Activated CD8-positive, alpha-beta T cell treated with anti-CD3 and anti-CD28 coated beads, Interleukin-2, amount 10 ng/mL, durations not matched to agents 7 days and 5 days (primary cell): ENCODE data around the gene RBBP8NL. TPM values are rescaled to one million over a fixed set of nuclear protein-coding genes. Genes with fewer than 3 reads are reported as not detected.

Experiments used
- ATAC-seq: fragments of 150-1000 bp; cut with Tn5 transposase; one replicate; pipeline ENCODE4 v1.10.0; 2021; ENCODE audit warnings: moderate library complexity
- CTCF ChIA-PET: fragments of 350-600 bp; sonication (Branson Sonifier 250); formaldehyde crosslinking; loops from one replicate; lab custom pipeline; 2021; ENCODE audit warnings: antibody characterized with exemption; lab: Charles Lee
- POLR2A ChIA-PET: fragments of 350-600 bp; sonication (Branson Sonifier 250); formaldehyde crosslinking; loops from one replicate; lab custom pipeline; 2021; ENCODE audit warnings: antibody characterized with exemption; lab: Charles Lee
- DNase-seq: peaks from one replicate; pipeline ENCODE4 v3.0.0-alpha.2; 2020
- H3K27ac Mint-ChIP-seq: one replicate; pipeline ENCODE4 v1.8.0; 2021; ENCODE audit warnings: mild to moderate bottlenecking, mixed read lengths
- H3K27me3 Mint-ChIP-seq: one replicate; pipeline ENCODE4 v1.8.0; 2021; ENCODE audit warnings: low read depth, mixed read lengths
- H3K36me3 Mint-ChIP-seq: one replicate; pipeline ENCODE4 v1.8.0; 2021; ENCODE audit warnings: low read depth, mixed read lengths
- H3K4me1 Mint-ChIP-seq: one replicate; pipeline ENCODE4 v1.8.0; 2021; ENCODE audit warnings: low read depth, mixed read lengths
- H3K4me3 Mint-ChIP-seq: one replicate; pipeline ENCODE4 v1.8.0; 2021; ENCODE audit warnings: mild to moderate bottlenecking, mixed read lengths
- H3K9me3 Mint-ChIP-seq: one replicate; pipeline ENCODE4 v1.8.0; 2022; ENCODE audit warnings: mixed read lengths; ENCODE audit not compliant: insufficient read depth
- total RNA-seq, 2 experiments: library from RNA; stranded (reverse); gene quantifications; one replicate each; pipeline ENCODE4 v1.2.3, GENCODE V29; 2021

RBBP8NL gene
- total RNA-seq, 2 experiments from 2014 or later, result not detected

GRCh38 chr20:62469352-62469751 lies 42.0 kb upstream of the RBBP8NL start:
- POLR2A ChIA-PET, result no interaction called here
- H3K27ac Mint-ChIP-seq, result no peak overlapping the region
- H3K27me3 Mint-ChIP-seq, result peaks cover 13% of the 10 kb centered on the region
- H3K9me3 Mint-ChIP-seq, result no peaks in the 10 kb centered on the region
- H3K4me3 Mint-ChIP-seq, result no peak overlapping the region
- ATAC-seq (no peak), DNase-seq (no peak)
- CTCF ChIA-PET, result no interaction called here
- no peaks in the 10 kb centered on the region for H3K36me3 Mint-ChIP-seq
- no peaks in the 10 kb centered on the region for H3K4me1 Mint-ChIP-seq

GRCh38 chr20:62466806-62467537 lies 39.6 kb upstream of the RBBP8NL start:
- Mint-ChIP-seq H3K9me3 (no peaks in the 10 kb centered on the region), H3K4me1 (no peaks in the 10 kb centered on the region), H3K36me3 (no peaks in the 10 kb centered on the region), H3K4me3 (no peak overlapping the region), H3K27me3 (peaks cover 7% of the 10 kb centered on the region), H3K27ac (no peak overlapping the region)
- ATAC-seq (no peak), DNase-seq (no peak)
- ChIA-PET CTCF (no interaction called here), POLR2A (no interaction called here)

GRCh38 chr20:62466072-62466760 lies 38.9 kb upstream of the RBBP8NL start:
- no peaks in the 10 kb centered on the region for H3K9me3 Mint-ChIP-seq
- H3K27ac Mint-ChIP-seq, result no peak overlapping the region
- H3K4me1 Mint-ChIP-seq, result no peaks in the 10 kb centered on the region
- no peaks in the 10 kb centered on the region for H3K36me3 Mint-ChIP-seq
- ATAC-seq (no peak), DNase-seq (no peak)
- no peak overlapping the region for H3K4me3 Mint-ChIP-seq
- POLR2A ChIA-PET, result no interaction called here
- CTCF ChIA-PET, result no interaction called here
- H3K27me3 Mint-ChIP-seq, result peaks cover 5% of the 10 kb centered on the region

GRCh38 chr20:62464990-62465389 lies 37.7 kb upstream of the RBBP8NL start:
- DNase-seq (no peak), ATAC-seq (no peak)
- no peak overlapping the region for H3K4me3 Mint-ChIP-seq
- POLR2A ChIA-PET, result no interaction called here
- H3K36me3 Mint-ChIP-seq, result no peaks in the 10 kb centered on the region
- no peaks in the 10 kb centered on the region for H3K4me1 Mint-ChIP-seq
- no peaks in the 10 kb centered on the region for H3K9me3 Mint-ChIP-seq
- no peak overlapping the region for H3K27ac Mint-ChIP-seq
- H3K27me3 Mint-ChIP-seq, result peaks cover 2% of the 10 kb centered on the region
- CTCF ChIA-PET, result no interaction called here

- ChIA-PET POLR2A (no interaction called here), CTCF (no interaction called here)
- no peak for ATAC-seq
- Mint-ChIP-seq H3K4me1 (no peaks in the 10 kb centered on the region), H3K4me3 (no peak overlapping the region), H3K9me3 (no peaks in the 10 kb centered on the region), H3K27ac (no peak overlapping the region), H3K36me3 (no peaks in the 10 kb centered on the region), H3K27me3 (no peaks in the 10 kb centered on the region)
- DNase-seq, result no peak
Observed at GRCh38 chr20:62464425-62464770, 37.1 kb upstream of the RBBP8NL start.

GRCh38 chr20:62463651-62464424 lies 36.5 kb upstream of the RBBP8NL start:
- H3K4me3 Mint-ChIP-seq, result no peak overlapping the region
- ChIA-PET CTCF (no interaction called here), POLR2A (no interaction called here)
- no peaks in the 10 kb centered on the region for H3K4me1 Mint-ChIP-seq
- H3K27ac Mint-ChIP-seq, result no peak overlapping the region
- no peaks in the 10 kb centered on the region for H3K36me3 Mint-ChIP-seq
- no peaks in the 10 kb centered on the region for H3K9me3 Mint-ChIP-seq
- no peak for ATAC-seq
- DNase-seq, result no peak
- no peaks in the 10 kb centered on the region for H3K27me3 Mint-ChIP-seq

GRCh38 chr20:62462976-62463592 lies 35.7 kb upstream of the RBBP8NL start:
- Mint-ChIP-seq H3K4me3 (no peak overlapping the region), H3K9me3 (no peaks in the 10 kb centered on the region), H3K27ac (no peak overlapping the region), H3K27me3 (no peaks in the 10 kb centered on the region), H3K4me1 (no peaks in the 10 kb centered on the region), H3K36me3 (no peaks in the 10 kb centered on the region)
- no peak for ATAC-seq
- ChIA-PET CTCF (no interaction called here), POLR2A (no interaction called here)
- no peak for DNase-seq

- DNase-seq (no peak), ATAC-seq (no peak)
- H3K9me3 Mint-ChIP-seq, result no peaks in the 10 kb centered on the region
- no peaks in the 10 kb centered on the region for H3K4me1 Mint-ChIP-seq
- H3K4me3 Mint-ChIP-seq, result no peak overlapping the region
- H3K36me3 Mint-ChIP-seq, result no peaks in the 10 kb centered on the region
- H3K27ac Mint-ChIP-seq, result no peak overlapping the region
- H3K27me3 Mint-ChIP-seq, result no peaks in the 10 kb centered on the region
- CTCF ChIA-PET, result no interaction called here
- POLR2A ChIA-PET, result no interaction called here
Observed at GRCh38 chr20:62461834-62462233, 34.5 kb upstream of the RBBP8NL start.

GRCh38 chr20:62461157-62461556 lies 33.8 kb upstream of the RBBP8NL start:
- ATAC-seq, result no peak
- no peaks in the 10 kb centered on the region for H3K36me3 Mint-ChIP-seq
- no peak overlapping the region for H3K4me3 Mint-ChIP-seq
- no peaks in the 10 kb centered on the region for H3K4me1 Mint-ChIP-seq
- H3K27me3 Mint-ChIP-seq, result peaks cover under 1% of the 10 kb centered on the region
- H3K27ac Mint-ChIP-seq, result no peak overlapping the region
- no peaks in the 10 kb centered on the region for H3K9me3 Mint-ChIP-seq
- ChIA-PET POLR2A (no interaction called here), CTCF (no interaction called here)
- no peak for DNase-seq

- Mint-ChIP-seq H3K4me3 (no peak overlapping the region), H3K27me3 (peaks cover 2% of the 10 kb centered on the region), H3K27ac (no peak overlapping the region), H3K9me3 (no peaks in the 10 kb centered on the region), H3K36me3 (no peaks in the 10 kb centered on the region), H3K4me1 (no peaks in the 10 kb centered on the region)
- ATAC-seq, result no peak
- no peak for DNase-seq
- CTCF ChIA-PET, result no interaction called here
- POLR2A ChIA-PET, result no interaction called here
Observed at GRCh38 chr20:62460678-62461077, 33.3 kb upstream of the RBBP8NL start.

- Mint-ChIP-seq H3K36me3 (no peaks in the 10 kb centered on the region), H3K4me3 (no peak overlapping the region), H3K27ac (no peak overlapping the region), H3K4me1 (no peaks in the 10 kb centered on the region), H3K9me3 (no peaks in the 10 kb centered on the region), H3K27me3 (peaks cover 2% of the 10 kb centered on the region)
- no peak for ATAC-seq
- POLR2A ChIA-PET, result no interaction called here
- no peak for DNase-seq
- CTCF ChIA-PET, result no interaction called here
Observed at GRCh38 chr20:62459488-62459887, 32.1 kb upstream of the RBBP8NL start.
